K562 (cell line): ENCODE results near the gene SLPI. TPM values are rescaled to one million over a fixed set of nuclear protein-coding genes. Genes with fewer than 3 reads are reported as not detected.

Source experiments
- ATAC-seq: fragments of 200-7000 bp; cut with Tn5 transposase; 3 replicates; pipeline ENCODE4 v1.9.1; 2020; ENCODE audit warnings: moderate library complexity
- BruUV-seq: library from RNA; stranded (reverse); fragments of 400-500 nt; replicated peaks from 2 replicates; lab custom pipeline; 2021; lab: Mats Ljungman, UMichigan
- CTCF ChIA-PET: fragments of 300-600 bp; formaldehyde crosslinking; extraction: SDS; loops from one replicate; lab custom pipeline; 2021; ENCODE audit warnings: low intra/inter-chr PET ratio; lab: Yijun Ruan, JAX
- POLR2A ChIA-PET: fragments of 300-600, 350-650 bp; sonication (Branson Sonifier 250); formaldehyde crosslinking; extraction: SDS; loops from one replicate; lab custom pipeline; 2021; ENCODE audit warnings: antibody characterized with exemption, inconsistent platforms; lab: Yijun Ruan, JAX
- DNase-seq, 4 experiments: peaks; one replicate each; pipeline versions ENCODE4 v3.0.0 to v3.0.0-alpha.2; 2011 to 2018; ENCODE audit warnings: low spot score in 3 of 4, mixed read lengths in 3 of 4; ENCODE audit errors: extremely low read depth in 1 of 4
- FAIRE-seq: peaks from 2 replicates; lab custom pipeline; 2011; peaks lifted over from hg19 to GRCh38; lab: Jason Lieb, UNC
- H2AFZ ChIP-seq: 2 replicates; pipeline ENCODE4 v1.6.0; 2011; ENCODE audit warnings: low read depth, low read length, control low read depth, inconsistent platforms
- H3K27ac ChIP-seq: fragments of 200-600 bp; 3 replicates; pipeline ENCODE4 v1.8.0; 2011; ENCODE audit warnings: low read depth, mild to moderate bottlenecking, control low read depth, inconsistent platforms, low read length, moderate library complexity, mixed read lengths; ENCODE audit errors: extremely low read depth
- H3K27me3 ChIP-seq, 2 experiments: fragments of 300-600 bp in 1 of 2; 2 replicates in 1 of 2; 3 replicates in 1 of 2; pipeline versions ENCODE4 v1.6.0 to v1.8.0; 2011; ENCODE audit warnings: inconsistent platforms in 2 of 2, low read length in 2 of 2, mild to moderate bottlenecking in 1 of 2, mixed read lengths in 1 of 2, moderate library complexity in 1 of 2; ENCODE audit not compliant: control insufficient read depth in 2 of 2, insufficient read depth in 2 of 2
- H3K36me3 ChIP-seq: fragments of 300-600 bp; 3 replicates; pipeline ENCODE4 v1.8.0; 2011; ENCODE audit warnings: mild to moderate bottlenecking, low read length, inconsistent platforms; ENCODE audit not compliant: control insufficient read depth, insufficient read depth
- H3K4me1 ChIP-seq, 2 experiments: fragments of 200-600 bp in 1 of 2; replicated peaks in 1 of 2; 2 replicates in 1 of 2; 3 replicates in 1 of 2; pipeline versions ENCODE4 v1.5.1 to v1.8.0; 2011; ENCODE audit warnings: inconsistent platforms in 2 of 2, low read length in 2 of 2, mild to moderate bottlenecking in 1 of 2, mixed read lengths in 1 of 2, moderate library complexity in 1 of 2; ENCODE audit not compliant: control insufficient read depth in 2 of 2, insufficient read depth in 2 of 2
- H3K4me2 ChIP-seq: 2 replicates; pipeline ENCODE4 v1.6.1; 2011; ENCODE audit warnings: low read length, control low read depth, inconsistent platforms, mixed read lengths; ENCODE audit not compliant: insufficient read depth
- H3K4me3 ChIP-seq: fragments of 200-600 bp; sonication (generic), shearing (Covaris generic); 2 replicates; pipeline ENCODE4 v1.5.1; 2016; ENCODE audit warnings: control low read depth, inconsistent platforms
- H3K79me2 ChIP-seq: fragments of 200-600 bp; 3 replicates; pipeline ENCODE4 v1.8.0; 2011; ENCODE audit warnings: low read length, inconsistent platforms; ENCODE audit not compliant: control insufficient read depth, insufficient read depth
- H3K9ac ChIP-seq, 2 experiments: 2 replicates each; pipeline versions ENCODE4 v1.6.0 to v1.6.1; 2011; ENCODE audit warnings: low read depth in 2 of 2, low read length in 2 of 2, control low read depth in 1 of 2, inconsistent platforms in 1 of 2, mild to moderate bottlenecking in 1 of 2, mixed read lengths in 1 of 2; ENCODE audit not compliant: insufficient read depth in 1 of 2
- H3K9me1 ChIP-seq: one replicate; pipeline ENCODE4 v1.6.0; 2011; ENCODE audit warnings: inconsistent platforms, mild to moderate bottlenecking, low read length, moderate library complexity; ENCODE audit not compliant: control insufficient read depth, insufficient read depth
- H3K9me3 ChIP-seq: replicated peaks from 2 replicates; pipeline ENCODE4 v1.5.1; 2011; ENCODE audit warnings: low read depth, low read length, inconsistent platforms; ENCODE audit not compliant: control insufficient read depth, insufficient read depth
- H4K20me1 ChIP-seq: replicated peaks from 2 replicates; pipeline ENCODE4 v1.6.1; 2011; ENCODE audit warnings: low read length, inconsistent platforms, mixed read lengths; ENCODE audit not compliant: control insufficient read depth, insufficient read depth
- BRCA1 ChIP-seq, 2 experiments: fragments of 450-650 bp in 1 of 2; sonication (generic) in 1 of 2; formaldehyde crosslinking in 1 of 2; IDR thresholded peaks; 2 replicates each; pipeline versions ENCODE4 v1.5.0 to v1.6.1; 2017 to 2020; ENCODE audit warnings: mild to moderate bottlenecking in 1 of 2, missing genetic modification reagents in 1 of 2
- HNRNPH1 ChIP-seq: fragments of 200-400 bp; formaldehyde crosslinking; optimal IDR thresholded peaks from 2 replicates; pipeline ENCODE3; 2017; ENCODE audit warnings: low read depth, mild to moderate bottlenecking, low read length, moderate library complexity
- WGBS: fragments of 100-300 bp; shearing (Covaris generic); methylation state at CpG from one replicate; pipeline ENCODE4 v1.1.6; 2016; ENCODE audit warnings: low coverage, mixed read lengths; ENCODE audit not compliant: insufficient coverage; ENCODE audit errors: missing lambda C conversion rate; 5-methylcytosine and 5-hydroxymethylcytosine counted together
- in situ Hi-C: fragments of 300-500 bp; cut with MboI; formaldehyde crosslinking; loops from 4 replicates; pipeline ENCODE4 v1.15.0; 2018; ENCODE audit warnings: inconsistent platforms, mixed read lengths
- intact Hi-C: fragments of 100-400 bp; cut with micrococcal nuclease; formaldehyde crosslinking; loops from 2 replicates; pipeline ENCODE4 v1.14.2; 2022
- polyA plus RNA-seq, 8 experiments: library from polyadenylated mRNA; depleted of rRNA in 4 of 8; stranded (reverse) in 5 of 8; unstranded in 3 of 8; fragments of >200 nt; fragmentation: Nextera tagmentation in 2 of 8; fragmentation: Illumina TruSeq in 1 of 8; extraction: Ambion mirVana in 2 of 8; extraction: Trizol in 1 of 8; gene quantifications; 2 replicates each; pipeline versions ENCODE4 v1.2.1 to v1.2.3, GENCODE V29; 2011 to 2014; ENCODE audit warnings: inconsistent platforms in 1 of 8, missing spikeins in 1 of 8
- total RNA-seq, 7 experiments: library from RNA; depleted of rRNA in 6 of 7; stranded (reverse); fragments of >200 nt in 6 of 7; fragmentation: Illumina TruSeq in 2 of 7; extraction: Trizol in 2 of 7; gene quantifications; 2 replicates each; pipeline versions ENCODE4 v1.2.1 to v1.2.3, GENCODE V29; 2011 to 2021; ENCODE audit warnings: low replicate concordance in 1 of 7
- TF ChIP-seq, protein P1 (sequence below): fragments of 450-650 bp; IDR thresholded peaks from 2 replicates; pipeline ENCODE4 v1.6.1; 2016; ENCODE audit warnings: low read depth, mild to moderate bottlenecking, moderate library complexity
- TF ChIP-seq, protein P2 (sequence below): sonication (generic); formaldehyde crosslinking; IDR thresholded peaks from 2 replicates; pipeline ENCODE4 v1.9.0; 2022; ENCODE audit warnings: mild to moderate bottlenecking, missing genetic modification reagents

Gene SLPI
- total and polyA plus RNA-seq, 9 of the 15 experiments (the other 6 are each of a cell fraction or from before 2014, with no cell fraction given), result 0.78 TPM; not detected in 8

DNA sequence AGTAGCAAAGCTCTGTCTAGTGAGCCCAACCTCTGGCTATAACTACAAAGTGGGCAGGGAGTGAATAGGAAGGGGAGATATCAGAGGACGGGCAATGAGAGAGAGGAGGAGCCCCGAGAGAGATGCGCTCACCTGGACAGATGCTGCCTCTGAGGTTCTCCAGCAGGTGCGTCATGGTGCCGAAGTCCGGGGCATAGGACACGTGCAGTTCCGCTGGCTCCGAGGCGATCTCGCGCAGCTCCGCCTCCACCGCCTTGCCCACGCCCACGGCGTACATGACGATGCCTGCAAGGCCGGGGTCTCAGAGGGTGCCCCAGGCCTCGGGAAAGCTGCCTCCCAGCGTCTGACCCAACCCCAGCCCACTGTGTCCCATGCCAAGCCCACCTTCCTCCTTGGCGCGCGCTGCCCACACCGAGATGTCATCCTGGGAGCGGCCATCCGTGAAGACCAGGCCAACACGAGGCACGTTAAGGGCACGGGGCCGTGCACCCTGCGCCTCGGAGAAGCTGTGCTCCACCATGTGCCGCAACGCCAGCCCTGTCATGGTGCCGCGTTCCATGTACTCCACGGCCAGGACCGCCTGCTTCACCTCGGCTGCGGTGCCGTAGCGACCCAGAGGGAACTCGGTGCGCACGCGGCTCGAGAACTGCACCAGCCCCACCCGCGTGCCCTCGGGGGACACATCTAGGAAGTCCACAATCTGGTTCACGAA lies 43.6 kb upstream of the SLPI start:
- FAIRE-seq, result no peak
- Histone ChIP-seq H3K9me3 (peaks cover 3% of the 10 kb centered on the region; the same call in 1 of the 2 replicates), H3K9me1 (no peaks in the 10 kb centered on the region), H3K4me1 (peaks cover 6 to 17% of the 10 kb centered on the region in 2 experiments; a peak in 4 of 5 replicates), H3K36me3 (no peaks in the 10 kb centered on the region), H2AFZ (no peak overlapping the region), H3K27ac (no peak overlapping the region), H3K79me2 (no peaks in the 10 kb centered on the region), H3K9ac (no peak overlapping the region), H3K27me3 (peaks cover 16 to 26% of the 10 kb centered on the region in 2 experiments; a peak in 4 of 5 replicates), H3K4me3 (no peak overlapping the region), H3K4me2 (no peak overlapping the region), H4K20me1 (no peaks in the 10 kb centered on the region; the same call in 1 of the 2 replicates)
- in situ Hi-C loops (no loop called here), intact Hi-C loops (no loop called here)
- TF ChIP-seq, protein P1, sequence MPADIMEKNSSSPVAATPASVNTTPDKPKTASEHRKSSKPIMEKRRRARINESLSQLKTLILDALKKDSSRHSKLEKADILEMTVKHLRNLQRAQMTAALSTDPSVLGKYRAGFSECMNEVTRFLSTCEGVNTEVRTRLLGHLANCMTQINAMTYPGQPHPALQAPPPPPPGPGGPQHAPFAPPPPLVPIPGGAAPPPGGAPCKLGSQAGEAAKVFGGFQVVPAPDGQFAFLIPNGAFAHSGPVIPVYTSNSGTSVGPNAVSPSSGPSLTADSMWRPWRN, result no peak
- no peak for TF ChIP-seq HNRNPH1
- no peak for TF ChIP-seq BRCA1 (IDR thresholded peaks at IDR 0.05)
- TF ChIP-seq BRCA1 (CRISPR knock-in tag; IDR thresholded peaks at IDR 0.05), result no peak
- TF ChIP-seq, protein P2, sequence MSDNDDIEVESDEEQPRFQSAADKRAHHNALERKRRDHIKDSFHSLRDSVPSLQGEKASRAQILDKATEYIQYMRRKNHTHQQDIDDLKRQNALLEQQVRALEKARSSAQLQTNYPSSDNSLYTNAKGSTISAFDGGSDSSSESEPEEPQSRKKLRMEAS (CRISPR knock-in tag), result 0 out of 2 replicates have a peak, but pooled peaks have one; percentile 18
- WGBS, result 11% methylated on average over 39 of the region's 52 CpGs
- no TSS peak for BruUV-seq
- CTCF ChIA-PET, result no interaction called here
- POLR2A ChIA-PET, result interaction anchor here (0.5 kb wide), 1 partner anchor 170 kb away, joined by 3 read pairs; no protein-coding TSS in a partner anchor
- no peak for ATAC-seq
- DNase-seq, result no peak
